GM21723 (cell line): ENCODE measurements around the gene E2F3.
A peak's percentile ranks its signal among the peaks of the same experiment; 100 is the strongest.
"Not testable (repeated sequence)": the region's sequence is repeated elsewhere in the genome, so short reads cannot be mapped to it uniquely, and the experiment has no call there.

Experiments
- ATAC-seq: cut with Tn5 transposase; IDR thresholded peaks from one replicate; pipeline ENCODE4 v1.9.1; 2021; ENCODE audit warnings: mild to moderate bottlenecking, moderate library complexity; ENCODE audit not compliant: unreplicated experiment

The E2F3 gene

DNA sequence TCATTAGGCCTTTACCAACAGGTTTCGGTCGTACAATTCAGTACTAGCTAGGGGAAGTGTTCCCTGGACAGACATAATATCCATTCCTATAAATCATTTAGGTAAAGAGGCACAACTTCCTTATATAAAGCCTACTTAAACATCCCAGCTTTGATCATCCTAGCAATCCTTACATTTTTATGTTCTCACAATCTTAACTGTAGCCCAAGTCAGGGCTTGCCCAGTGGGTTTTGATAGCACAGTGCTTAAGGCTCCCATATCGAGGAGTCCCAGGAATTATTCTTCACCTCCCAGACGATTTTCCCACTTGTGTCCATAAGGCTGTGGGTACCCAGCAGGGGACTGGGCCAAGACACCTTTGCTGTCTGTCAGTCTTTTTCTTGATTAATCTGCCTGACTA, 63.2 kb downstream of the E2F3 start:
- no peak for ATAC-seq

- not testable (repeated sequence) for ATAC-seq
Measured at GRCh38 chr6:20465616-20466015, 63.9 kb downstream of the E2F3 start.

- ATAC-seq: peak; percentile 61
Measured at GRCh38 chr6:20467437-20467836, 65.8 kb downstream of the E2F3 start.

GRCh38 chr6:20468209-20468608, 66.5 kb downstream of the E2F3 start:
- no peak for ATAC-seq

DNA sequence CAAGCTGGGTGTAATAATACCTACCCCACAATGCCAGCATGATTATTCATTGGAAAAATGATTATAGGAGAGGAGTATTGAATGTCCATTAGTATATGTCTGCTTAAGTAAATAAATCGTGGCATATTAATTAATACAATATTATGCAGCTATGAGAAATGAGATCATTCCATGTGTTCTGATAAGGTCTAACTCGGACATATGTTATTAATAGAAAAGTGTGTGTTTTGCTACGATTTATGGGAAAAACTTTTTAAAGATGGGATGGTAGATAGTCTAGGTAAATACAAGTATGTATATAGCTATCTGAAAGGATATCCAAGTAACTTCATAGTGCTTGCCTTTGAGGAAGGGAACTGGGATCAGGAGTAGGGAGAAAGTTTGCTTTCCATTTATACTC, 71.1 kb downstream of the E2F3 start:
- ATAC-seq: no peak

DNA sequence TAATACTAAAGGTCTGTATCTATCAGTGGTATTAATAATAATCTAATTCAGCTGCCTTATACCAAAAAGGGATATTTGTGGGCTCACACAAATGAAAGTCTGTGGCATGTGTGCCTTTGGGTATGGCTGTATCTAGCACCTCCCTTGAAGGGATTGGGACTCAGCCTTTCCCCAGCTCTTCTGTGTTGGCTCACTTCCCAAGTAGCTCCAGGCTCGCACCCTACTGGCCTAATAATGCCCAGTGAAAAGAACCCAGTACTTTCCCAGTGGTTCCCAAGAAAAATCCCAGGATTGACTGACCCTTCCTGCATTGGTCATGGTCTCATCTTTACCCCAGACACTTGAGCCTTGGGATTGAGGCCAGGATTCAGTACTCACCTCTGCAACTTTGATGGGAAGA, 71.8 kb downstream of the E2F3 start:
- no peak for ATAC-seq

- ATAC-seq: no peak
Measured at GRCh38 chr6:20474874-20475542, 73.3 kb downstream of the E2F3 start.

DNA sequence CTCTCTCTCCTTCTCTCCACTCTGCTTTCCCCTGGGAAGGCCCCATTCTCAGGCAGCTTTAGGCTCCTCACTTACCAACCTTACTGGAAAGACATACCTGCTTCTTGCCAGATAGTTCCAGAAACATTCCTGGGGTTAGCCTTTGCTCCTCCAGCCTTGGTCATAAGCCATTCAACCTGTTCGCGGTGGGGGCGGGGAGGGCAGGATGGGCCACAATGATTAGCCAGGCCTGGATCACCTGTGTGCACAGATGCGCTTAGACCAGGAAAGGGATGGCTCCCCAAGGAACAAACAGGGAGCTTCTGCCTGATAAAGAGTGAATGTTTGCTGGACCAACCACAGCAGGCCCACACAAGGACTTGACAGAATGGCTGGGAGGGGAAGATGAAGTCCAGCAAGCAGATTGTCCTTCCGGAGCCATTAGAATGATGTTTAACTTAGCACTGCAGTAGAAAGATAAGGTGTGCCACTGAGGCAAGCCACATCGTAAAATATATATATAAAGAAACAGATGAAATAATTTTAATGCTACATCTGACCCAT, 74.9 kb downstream of the E2F3 start:
- ATAC-seq: no peak

DNA sequence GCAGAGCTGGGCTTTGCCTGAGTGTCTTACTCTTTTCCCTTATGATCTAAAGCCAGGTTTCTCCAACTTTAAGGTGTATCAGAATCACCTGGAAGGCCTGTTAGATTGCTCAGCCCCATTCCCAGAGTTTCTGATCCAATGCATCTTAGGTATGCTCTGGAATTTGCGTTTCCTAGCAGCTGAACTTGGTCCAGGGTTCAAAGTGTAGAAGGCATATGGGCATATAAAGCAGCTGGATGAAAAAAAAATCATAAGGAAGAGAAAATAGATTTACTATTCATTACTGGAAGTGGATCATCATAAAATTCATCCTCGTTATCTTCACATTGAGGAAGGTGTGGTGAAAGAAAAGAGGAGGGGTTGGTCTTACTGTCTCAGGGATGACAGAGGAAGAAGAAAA, 75.8 kb downstream of the E2F3 start:
- no peak for ATAC-seq

- ATAC-seq: no peak
Measured at GRCh38 chr6:20479060-20479459, 77.4 kb downstream of the E2F3 start.

DNA sequence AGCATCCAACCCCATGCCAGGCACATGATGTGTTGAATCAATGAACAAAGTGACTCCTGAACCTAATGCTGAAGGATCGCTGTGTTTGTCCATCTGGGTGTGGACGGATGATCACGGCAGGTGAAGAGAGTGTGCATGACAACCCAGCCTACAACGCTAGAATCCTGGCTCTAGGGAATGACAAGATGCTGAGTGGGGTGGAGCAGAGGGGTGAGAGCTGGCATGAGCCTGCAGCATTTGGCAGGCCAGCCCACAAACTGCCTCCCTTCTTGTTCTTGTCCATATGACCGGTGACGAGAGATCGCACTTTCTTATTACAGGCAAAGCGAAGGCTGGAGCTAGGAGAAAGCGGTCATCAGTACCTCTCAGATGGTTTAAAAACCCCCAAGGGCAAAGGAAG, 77.8 kb downstream of the E2F3 start:
- ATAC-seq: no peak

GRCh38 chr6:20481281-20481680, 79.6 kb downstream of the E2F3 start:
- no peak for ATAC-seq

DNA sequence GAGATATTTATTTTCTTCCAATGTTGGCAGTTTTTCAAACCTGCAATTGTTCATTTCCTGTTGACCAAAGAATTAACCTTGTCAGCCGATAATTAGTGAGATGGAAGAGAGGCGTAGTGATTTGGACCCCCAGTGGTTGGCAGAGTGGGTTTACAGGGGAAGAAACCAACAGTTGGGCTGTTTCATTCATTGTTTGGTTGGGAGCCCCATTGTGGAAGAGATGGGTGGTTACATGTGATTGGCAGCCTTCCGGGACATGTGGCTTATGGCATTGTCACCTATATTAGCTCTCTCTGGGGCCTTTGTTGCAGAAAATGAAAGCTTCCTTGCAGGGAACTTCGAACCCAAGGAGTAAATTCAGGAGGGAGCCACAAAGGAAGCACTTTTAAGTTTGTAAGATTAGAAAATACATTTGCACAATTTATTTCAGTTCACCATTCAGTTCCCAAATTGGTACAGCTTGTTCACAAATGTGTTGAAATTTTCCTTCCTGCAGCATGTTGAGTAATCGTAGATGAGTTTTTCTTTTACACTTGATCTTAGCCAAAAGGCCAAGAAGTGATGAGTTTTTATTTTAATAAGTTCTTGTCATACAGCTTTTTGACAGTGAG, 82.3 kb downstream of the E2F3 start:
- no peak for ATAC-seq

DNA sequence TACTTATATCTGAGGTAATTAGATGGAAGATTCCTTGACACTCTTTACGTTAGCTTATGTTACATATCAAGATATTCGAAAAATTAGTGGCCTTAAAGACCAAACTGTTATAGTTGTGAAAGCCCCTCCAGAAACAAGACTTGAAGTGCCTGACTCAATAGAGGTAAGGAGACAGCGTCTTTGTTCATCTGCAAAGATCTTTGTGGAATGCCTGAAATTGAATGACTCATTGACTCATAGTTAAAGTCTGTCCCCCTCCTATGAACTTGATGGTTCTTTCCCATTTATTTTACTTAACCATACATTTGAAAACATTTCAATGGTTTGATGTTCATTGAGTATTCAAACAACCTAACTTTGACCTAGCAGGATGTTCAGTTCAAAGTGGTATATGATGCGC, 85.0 kb downstream of the E2F3 start:
- no peak for ATAC-seq

- ATAC-seq: no peak
Measured at GRCh38 chr6:20487669-20488375, 86.1 kb downstream of the E2F3 start.

DNA sequence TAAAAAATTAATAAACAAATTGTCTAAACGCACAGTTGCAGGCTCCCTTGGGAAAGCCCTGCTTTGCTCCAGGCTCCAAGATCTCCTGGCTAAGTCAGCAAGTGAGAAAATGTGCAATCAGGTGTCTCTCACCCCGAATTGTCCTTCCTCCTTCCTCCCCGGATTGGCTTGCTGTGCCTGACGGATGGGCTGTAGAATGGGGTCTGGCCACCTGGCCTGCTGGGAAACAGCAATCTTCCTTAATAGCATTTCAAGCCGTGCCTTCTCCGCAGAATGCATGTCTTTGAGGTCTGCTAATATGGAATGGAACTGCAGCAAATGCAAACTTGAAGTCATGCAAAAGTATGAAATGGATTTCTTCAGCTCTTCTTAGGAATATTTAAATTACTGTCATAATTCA, 88.9 kb downstream of the E2F3 start:
- no peak for ATAC-seq

DNA sequence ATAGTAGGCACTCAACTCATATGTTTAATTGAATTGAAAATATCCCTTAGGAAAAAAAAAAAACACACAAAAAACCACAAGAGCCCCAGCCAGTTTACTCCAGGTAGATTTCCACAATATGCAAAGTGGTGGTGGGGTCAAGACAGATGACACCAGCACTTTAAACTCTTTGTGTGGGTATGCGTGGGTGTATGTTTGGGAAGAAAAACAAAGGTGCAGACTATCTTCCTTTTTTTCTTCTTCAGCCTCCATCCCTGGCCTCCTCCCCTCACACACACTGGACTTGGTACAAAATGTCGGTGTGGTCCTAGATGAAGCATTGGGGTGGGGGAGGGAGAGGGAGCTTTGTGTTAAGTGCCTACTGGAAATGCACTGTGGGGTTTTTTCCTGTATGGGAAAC, 90.4 kb downstream of the E2F3 start:
- ATAC-seq: no peak

- ATAC-seq: no peak
Measured at GRCh38 chr6:20497216-20498040, 95.7 kb downstream of the E2F3 start.

- no peak for ATAC-seq
Measured at GRCh38 chr6:20498041-20498385, 96.3 kb downstream of the E2F3 start.

DNA sequence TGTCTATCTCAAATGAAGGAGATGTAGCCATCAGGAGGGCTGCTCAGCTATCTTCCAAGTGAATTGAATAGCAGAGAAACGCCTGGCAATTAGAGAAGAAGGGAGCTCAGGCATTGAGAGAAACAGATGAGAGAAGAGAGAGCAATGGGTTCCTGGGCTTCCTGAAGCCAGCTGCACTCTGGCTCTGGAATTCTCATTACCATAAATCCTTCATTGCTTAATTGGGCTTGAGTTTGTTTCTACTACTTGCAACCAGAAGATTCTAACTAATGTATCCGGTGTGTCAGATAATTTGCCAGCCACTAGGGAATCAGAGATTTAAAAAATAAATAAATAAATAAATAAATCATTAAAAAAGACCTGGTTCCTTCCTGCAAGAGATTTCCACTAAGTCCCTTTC, 107.5 kb downstream of the E2F3 start:
- no peak for ATAC-seq

GRCh38 chr6:20511852-20512251, 110.2 kb downstream of the E2F3 start:
- no peak for ATAC-seq
